DND-41 (cell line): ENCODE data around the gene FGF14.

ENCODE experiments used
- EZH2 ChIP-seq: IDR thresholded peaks from 3 replicates; pipeline ENCODE4 v1.6.1; 2012; ENCODE audit warnings: borderline replicate concordance, low read depth, mild to moderate bottlenecking, moderate library complexity, low read length, inconsistent platforms; ENCODE audit not compliant: severe bottlenecking
- TF ChIP-seq, protein P1 (sequence below): IDR thresholded peaks from 2 replicates; pipeline ENCODE4 v1.5.1; 2012; ENCODE audit warnings: borderline replicate concordance, low read length, moderate library complexity, mild to moderate bottlenecking; ENCODE audit not compliant: poor library complexity, severe bottlenecking; ENCODE audit errors: extremely low read depth

DNA sequence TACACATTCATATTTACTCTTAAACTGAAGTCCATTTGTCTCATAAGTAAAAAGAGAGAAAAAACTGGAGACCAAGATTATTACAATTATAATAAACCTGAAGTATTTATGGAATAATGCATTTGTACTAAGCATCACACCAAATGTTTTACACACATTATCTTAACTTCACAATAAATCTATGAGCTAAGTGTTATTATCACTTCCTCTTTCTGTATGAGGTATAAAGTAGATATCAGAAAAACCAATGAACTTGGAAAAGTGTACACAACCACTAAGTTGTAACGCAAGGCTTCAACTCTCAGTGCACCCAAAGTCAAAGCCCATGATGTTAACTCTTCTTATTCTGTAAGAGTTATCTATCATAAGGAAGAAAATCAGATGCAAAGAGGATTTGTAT, 274.7 kb downstream of the FGF14 start:
- TF ChIP-seq EZH2 = no peak
- TF ChIP-seq, protein P1, sequence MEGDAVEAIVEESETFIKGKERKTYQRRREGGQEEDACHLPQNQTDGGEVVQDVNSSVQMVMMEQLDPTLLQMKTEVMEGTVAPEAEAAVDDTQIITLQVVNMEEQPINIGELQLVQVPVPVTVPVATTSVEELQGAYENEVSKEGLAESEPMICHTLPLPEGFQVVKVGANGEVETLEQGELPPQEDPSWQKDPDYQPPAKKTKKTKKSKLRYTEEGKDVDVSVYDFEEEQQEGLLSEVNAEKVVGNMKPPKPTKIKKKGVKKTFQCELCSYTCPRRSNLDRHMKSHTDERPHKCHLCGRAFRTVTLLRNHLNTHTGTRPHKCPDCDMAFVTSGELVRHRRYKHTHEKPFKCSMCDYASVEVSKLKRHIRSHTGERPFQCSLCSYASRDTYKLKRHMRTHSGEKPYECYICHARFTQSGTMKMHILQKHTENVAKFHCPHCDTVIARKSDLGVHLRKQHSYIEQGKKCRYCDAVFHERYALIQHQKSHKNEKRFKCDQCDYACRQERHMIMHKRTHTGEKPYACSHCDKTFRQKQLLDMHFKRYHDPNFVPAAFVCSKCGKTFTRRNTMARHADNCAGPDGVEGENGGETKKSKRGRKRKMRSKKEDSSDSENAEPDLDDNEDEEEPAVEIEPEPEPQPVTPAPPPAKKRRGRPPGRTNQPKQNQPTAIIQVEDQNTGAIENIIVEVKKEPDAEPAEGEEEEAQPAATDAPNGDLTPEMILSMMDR = no peak
